ENCODE results near the gene FYN. TPM values are rescaled to one million over a fixed set of nuclear protein-coding genes. Genes with fewer than 3 reads are reported as not detected.

FYN gene
- total RNA-seq, 2 donors from 2014 or later: 273 to 443 TPM

DNA sequence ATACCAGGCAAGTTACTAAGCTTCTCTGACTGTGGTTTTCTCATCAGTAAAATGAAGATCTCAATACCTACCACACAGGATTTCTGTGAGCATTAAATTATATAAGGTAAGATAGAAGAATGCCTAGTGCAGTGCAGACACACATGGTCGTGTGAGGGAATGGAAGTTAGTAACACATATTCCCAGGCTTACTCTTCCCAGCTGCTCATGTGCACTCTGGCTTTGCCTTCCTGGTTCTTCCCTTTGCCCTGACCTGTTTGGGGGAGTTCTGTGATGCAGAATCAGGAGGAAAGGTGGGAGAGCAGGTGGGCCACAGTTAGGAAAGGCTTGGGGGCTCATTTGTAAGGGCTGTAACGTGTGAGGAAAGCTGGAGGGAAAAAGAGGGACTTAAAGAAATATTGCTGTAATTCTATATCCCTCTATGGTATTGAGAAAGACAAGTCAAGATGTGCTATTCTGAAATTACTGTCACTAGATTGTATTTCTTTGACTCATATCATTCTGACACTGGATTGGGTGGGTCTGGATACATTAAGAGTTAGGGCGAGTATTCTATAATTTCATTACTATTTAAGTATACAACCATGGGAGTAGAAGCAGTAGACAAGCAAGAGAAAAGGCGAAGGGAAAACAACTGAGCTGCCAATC lies 47.7 kb downstream of the FYN start:
- no peaks in the 10 kb centered on the region for H3K27me3 Mint-ChIP-seq
- peaks cover 69 to 80% of the 10 kb centered on the region in 2 donors for H3K4me1 Mint-ChIP-seq (ENCODE audit: low read depth in 2 of 2)
- H3K27ac Mint-ChIP-seq: peak overlapping the region; percentile 74 to 81
- H3K36me3 Mint-ChIP-seq: peaks cover 6% of the 10 kb centered on the region
- H3K9me3 Mint-ChIP-seq: no peaks in the 10 kb centered on the region
- ATAC-seq (no peak), DNase-seq (ENCODE audit: low spot score) (no peak)
- H3K4me3 Mint-ChIP-seq: peak overlapping the region; percentile 71

DNA sequence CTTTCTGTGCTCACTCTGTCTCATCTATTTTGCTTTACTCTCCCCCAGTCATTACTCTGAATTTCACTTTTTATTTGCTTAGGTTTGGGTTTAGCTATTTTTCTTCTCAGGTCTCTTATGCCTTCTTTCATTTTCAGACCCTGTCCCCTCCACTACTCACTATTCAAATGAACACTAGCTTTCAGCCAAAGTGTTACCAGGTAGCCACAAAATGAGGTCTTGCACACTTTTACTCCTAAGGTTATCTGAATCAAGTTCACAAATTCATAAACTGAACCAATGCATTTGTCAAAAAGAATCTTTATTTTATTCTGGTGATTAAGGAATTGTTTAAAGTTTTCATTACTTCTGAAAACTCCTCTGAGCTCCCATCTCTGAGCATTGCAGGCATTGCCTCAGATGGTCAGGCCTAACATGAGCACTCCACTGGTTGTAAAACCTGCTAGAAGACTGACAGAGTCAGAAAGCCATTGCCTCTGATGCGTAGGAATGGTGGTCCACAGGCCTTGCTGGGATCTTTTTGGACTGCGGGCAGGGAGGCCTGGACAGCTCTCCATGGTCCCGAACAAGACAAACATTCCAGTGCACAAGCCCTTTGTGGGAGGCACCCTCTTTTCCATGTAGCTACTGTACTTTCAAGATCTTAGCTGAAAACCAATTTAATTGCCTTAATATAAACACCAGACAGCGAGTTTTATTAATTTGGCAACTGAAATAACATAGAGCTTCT lies 48.5 kb downstream of the FYN start:
- H3K4me1 Mint-ChIP-seq (ENCODE audit: low read depth in 2 of 2): peaks cover 62 to 73% of the 10 kb centered on the region in 2 donors
- peak; percentile 78 to 82 for ATAC-seq
- H3K27me3 Mint-ChIP-seq: no peaks in the 10 kb centered on the region
- no peaks in the 10 kb centered on the region for H3K9me3 Mint-ChIP-seq
- H3K27ac Mint-ChIP-seq: peak overlapping the region; percentile 74 to 81
- H3K4me3 Mint-ChIP-seq: peak overlapping the region; percentile 71
- DNase-seq (ENCODE audit: low spot score): no peak
- no peaks in the 10 kb centered on the region for H3K36me3 Mint-ChIP-seq

DNA sequence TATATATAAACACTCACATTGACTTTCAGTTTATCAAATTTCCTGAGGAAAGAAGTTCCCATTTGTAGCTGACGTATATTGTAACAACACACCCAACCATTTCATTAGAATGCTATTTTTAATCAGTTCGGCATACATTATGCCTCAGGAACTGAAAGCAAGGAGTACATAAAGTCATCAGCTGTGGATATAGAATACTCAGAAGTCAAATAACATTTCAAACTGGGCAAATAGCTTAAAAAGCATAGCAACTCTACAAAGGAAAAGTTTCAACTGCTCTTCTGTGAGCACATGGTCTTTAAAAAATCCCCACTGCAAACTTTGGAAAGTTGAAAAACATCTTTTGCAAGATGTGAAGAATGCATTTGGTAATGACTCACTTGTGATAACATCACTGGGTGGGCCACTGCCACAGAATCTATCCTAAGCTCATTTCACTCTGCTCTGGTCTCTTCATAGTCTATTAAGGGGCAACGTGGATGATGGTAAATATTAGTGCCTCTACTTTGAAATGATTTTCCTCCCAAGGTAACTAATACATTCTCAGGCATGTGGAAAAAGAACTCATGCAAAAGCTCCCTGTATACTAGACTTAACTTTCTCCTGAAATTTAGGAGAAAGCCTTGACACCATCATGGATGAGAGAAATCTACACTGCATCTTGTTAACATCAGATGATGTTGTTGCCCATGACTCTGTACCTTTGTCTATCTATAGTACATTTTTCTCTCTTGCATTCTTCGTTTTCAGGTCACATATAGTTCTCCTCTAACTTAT lies 49.2 kb downstream of the FYN start:
- DNase-seq (ENCODE audit: low spot score) (no peak), ATAC-seq (peak; percentile 84 to 87)
- Mint-ChIP-seq H3K9me3 (no peaks in the 10 kb centered on the region), H3K27ac (peak overlapping the region; percentile 74 to 81), H3K27me3 (no peaks in the 10 kb centered on the region), H3K4me3 (peak overlapping the region; percentile 71), H3K36me3 (no peaks in the 10 kb centered on the region), H3K4me1 (ENCODE audit: low read depth in 2 of 2) (peaks cover 62 to 74% of the 10 kb centered on the region in 2 donors)

DNA sequence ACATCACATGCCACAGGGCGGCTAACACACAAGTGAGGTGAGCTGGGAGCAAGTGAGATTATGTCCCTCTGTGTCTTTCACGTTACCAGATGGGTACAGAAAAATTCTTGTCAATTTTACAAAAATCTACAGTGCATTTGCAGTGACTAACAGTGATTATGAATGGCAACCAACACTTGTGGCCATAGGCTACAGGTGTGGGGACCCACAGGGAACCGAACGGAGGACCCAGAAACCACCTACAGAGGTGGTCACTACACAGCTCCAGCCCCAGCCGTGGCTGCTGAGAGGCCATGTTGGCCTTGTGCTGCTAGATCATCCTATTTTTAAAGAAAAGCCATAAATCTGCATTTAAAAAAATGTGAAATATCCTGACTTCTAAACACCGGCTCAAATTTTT lies 50.2 kb downstream of the FYN start:
- Mint-ChIP-seq H3K9me3 (no peaks in the 10 kb centered on the region), H3K27ac (peak overlapping the region; percentile 74 to 81), H3K36me3 (no peaks in the 10 kb centered on the region), H3K27me3 (no peaks in the 10 kb centered on the region), H3K4me3 (peak overlapping the region; percentile 71), H3K4me1 (ENCODE audit: low read depth in 2 of 2) (peaks cover 69 to 77% of the 10 kb centered on the region in 2 donors)
- ATAC-seq (peak in 1 of 2 donors; percentile 26), DNase-seq (ENCODE audit: low spot score) (no peak)

DNA sequence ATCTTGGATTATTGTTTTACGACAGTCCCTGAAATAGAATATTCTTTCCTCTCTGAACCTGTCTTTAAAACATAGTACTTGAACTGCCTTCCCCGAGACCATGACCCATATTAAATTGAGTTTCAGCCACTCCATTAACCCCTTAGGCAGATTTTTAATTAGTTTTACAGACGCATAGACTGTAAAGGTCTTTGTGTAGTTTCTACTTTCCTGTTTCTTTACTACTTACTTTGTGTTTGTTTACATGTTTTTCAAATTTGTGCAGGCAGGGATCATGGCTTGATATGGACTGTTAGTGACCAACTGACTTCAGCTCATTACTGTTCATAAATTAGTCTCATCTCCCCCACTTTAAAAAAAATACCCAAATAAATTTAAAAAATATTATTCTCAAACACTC lies 53.8 kb downstream of the FYN start:
- H3K4me1 Mint-ChIP-seq (ENCODE audit: low read depth in 2 of 2): peaks cover 55 to 60% of the 10 kb centered on the region in 2 donors
- DNase-seq (ENCODE audit: low spot score): no peak
- no peaks in the 10 kb centered on the region for H3K9me3 Mint-ChIP-seq
- H3K27ac Mint-ChIP-seq: peak overlapping the region; percentile 4 to 76
- no peaks in the 10 kb centered on the region for H3K27me3 Mint-ChIP-seq
- no peak for ATAC-seq
- peak overlapping the region; percentile 50 for H3K4me3 Mint-ChIP-seq
- H3K36me3 Mint-ChIP-seq: no peaks in the 10 kb centered on the region

DNA sequence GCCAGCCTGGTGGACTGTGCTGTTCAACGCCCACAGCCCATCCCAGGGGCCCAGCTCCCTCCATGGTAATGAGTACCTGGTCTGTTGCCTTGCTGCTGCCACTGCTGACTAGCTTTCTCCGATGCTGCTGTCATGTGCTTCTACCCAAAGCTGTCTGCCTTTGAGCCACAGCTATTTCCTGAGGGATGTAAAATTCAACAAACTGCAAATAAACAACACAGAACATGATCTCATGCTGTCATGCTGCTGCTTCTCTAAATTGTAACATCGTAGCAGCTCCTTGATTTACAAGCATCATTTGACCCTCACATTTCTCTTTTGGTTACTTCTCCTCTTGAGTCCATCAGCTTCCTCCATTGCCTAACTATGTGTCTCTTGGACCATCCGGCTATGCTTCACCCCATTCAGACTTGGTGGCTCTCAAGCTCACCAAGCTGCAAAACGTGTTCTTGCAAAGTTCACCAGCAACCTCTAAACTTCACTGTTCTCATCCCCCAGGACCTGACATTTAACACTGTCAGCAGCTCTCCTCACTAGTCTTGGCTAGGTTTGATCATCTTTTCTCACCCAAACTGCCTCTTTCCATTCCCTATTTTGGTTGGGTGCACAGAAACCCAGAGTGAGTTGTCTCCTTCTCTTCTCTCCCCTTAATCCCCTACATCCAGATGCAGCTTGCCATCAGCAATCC lies 54.6 kb downstream of the FYN start:
- no peaks in the 10 kb centered on the region for H3K9me3 Mint-ChIP-seq
- peak overlapping the region; percentile 4 to 76 for H3K27ac Mint-ChIP-seq
- ATAC-seq (peak in 1 of 2 donors; percentile 62), DNase-seq (ENCODE audit: low spot score) (no peak)
- H3K27me3 Mint-ChIP-seq: no peaks in the 10 kb centered on the region
- H3K4me1 Mint-ChIP-seq (ENCODE audit: low read depth in 2 of 2): peaks cover 53 to 57% of the 10 kb centered on the region in 2 donors
- H3K4me3 Mint-ChIP-seq: peak overlapping the region; percentile 50
- H3K36me3 Mint-ChIP-seq: peaks cover 4% of the 10 kb centered on the region

DNA sequence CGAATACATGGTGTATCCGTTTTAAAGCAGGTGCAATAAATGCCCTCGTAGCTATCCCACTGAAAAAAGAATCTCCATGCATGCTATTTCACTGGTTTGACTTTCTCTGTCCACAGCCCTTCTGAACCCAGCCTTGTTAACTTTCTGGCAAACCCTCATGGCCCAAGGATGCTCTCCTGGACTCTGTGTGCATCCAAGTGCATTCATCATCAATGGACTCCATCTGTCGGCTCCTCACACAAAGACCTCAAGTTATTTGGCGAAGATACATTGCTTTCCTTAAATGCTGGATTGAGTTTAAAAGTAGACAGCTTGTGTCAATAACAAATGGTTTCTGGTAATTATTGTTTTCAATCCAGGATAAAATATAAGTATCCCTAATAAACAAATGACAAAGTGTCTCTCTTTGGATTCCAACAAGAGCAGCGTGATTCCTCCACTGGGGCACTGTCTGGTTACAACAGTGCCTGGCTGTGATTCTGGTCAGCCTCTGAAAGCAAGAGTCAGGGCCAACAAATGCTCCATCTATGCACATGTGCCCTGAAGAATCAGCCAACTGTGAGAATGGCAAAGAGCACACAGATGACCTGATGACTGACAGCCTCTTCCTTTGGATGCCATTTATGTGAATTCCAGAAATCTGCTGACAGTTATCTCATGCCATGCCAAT lies 55.7 kb downstream of the FYN start:
- Mint-ChIP-seq H3K27me3 (no peaks in the 10 kb centered on the region), H3K4me1 (ENCODE audit: low read depth in 2 of 2) (peaks cover 52 to 56% of the 10 kb centered on the region in 2 donors), H3K27ac (peak overlapping the region in 1 of 2 donors; percentile 66), H3K4me3 (no peak overlapping the region), H3K36me3 (peaks cover 12% of the 10 kb centered on the region), H3K9me3 (no peaks in the 10 kb centered on the region)
- DNase-seq (ENCODE audit: low spot score) (no peak), ATAC-seq (no peak)

DNA sequence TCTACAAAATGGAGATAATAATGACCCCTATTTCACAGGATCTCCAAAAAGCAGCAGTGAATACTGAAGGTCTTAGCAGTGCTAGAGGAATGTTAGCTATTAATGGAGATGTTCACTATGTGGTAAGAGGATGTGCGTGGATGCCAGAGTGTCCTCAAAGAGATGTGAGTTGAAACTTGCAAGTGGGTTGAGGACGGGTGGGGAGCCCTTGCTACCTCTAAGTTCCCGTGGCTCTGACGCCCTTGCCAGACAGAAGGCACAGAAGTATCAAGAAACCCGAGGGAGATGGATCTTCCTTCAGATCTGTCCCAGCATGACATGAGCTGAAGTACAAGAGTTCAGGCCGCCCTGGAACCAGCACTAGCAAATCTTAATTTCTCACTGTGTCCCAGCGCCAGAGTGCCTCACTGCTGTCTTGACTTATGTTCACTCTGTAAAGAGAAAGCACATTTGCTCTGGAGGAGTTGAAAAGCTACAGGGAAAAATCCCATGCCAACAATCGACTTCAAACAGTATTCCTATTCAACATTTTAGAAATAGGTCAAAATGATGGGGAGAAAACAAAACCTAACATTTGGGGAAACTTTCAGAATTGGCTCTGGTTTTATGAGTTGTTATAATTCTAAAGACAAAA lies 59.5 kb downstream of the FYN start:
- DNase-seq (ENCODE audit: low spot score) (no peak), ATAC-seq (peak in 1 of 2 donors; percentile 55)
- Mint-ChIP-seq H3K36me3 (peaks cover 12% of the 10 kb centered on the region), H3K4me3 (peak overlapping the region; percentile 72), H3K4me1 (ENCODE audit: low read depth in 2 of 2) (peaks cover 58 to 67% of the 10 kb centered on the region in 2 donors), H3K27me3 (no peaks in the 10 kb centered on the region), H3K9me3 (no peaks in the 10 kb centered on the region), H3K27ac (peak overlapping the region; percentile 95 to 97)

DNA sequence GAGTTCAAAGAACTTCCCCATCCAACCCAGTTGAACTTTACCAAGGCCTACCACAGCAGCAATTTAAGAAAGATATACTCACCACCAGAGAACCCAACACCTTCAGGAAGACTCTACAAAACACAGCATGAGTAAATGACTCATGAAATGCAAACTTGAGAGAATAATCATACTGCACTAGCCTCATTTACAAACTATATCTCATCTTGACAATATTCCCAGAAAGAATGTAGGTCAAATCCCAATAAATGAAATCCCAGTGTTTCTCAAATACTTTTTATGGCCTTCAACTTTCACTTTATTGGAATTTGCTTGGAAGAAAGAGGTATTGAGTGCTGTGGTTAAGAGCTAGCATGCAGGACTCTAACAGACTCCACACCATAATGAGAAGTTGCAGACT lies 60.0 kb downstream of the FYN start:
- Mint-ChIP-seq H3K4me1 (ENCODE audit: low read depth in 2 of 2) (peaks cover 56 to 64% of the 10 kb centered on the region in 2 donors), H3K27ac (peak overlapping the region; percentile 95 to 97), H3K4me3 (peak overlapping the region; percentile 72), H3K27me3 (no peaks in the 10 kb centered on the region), H3K9me3 (no peaks in the 10 kb centered on the region), H3K36me3 (peaks cover 12% of the 10 kb centered on the region)
- no peak for DNase-seq (ENCODE audit: low spot score)
- peak; percentile 56 to 86 for ATAC-seq

DNA sequence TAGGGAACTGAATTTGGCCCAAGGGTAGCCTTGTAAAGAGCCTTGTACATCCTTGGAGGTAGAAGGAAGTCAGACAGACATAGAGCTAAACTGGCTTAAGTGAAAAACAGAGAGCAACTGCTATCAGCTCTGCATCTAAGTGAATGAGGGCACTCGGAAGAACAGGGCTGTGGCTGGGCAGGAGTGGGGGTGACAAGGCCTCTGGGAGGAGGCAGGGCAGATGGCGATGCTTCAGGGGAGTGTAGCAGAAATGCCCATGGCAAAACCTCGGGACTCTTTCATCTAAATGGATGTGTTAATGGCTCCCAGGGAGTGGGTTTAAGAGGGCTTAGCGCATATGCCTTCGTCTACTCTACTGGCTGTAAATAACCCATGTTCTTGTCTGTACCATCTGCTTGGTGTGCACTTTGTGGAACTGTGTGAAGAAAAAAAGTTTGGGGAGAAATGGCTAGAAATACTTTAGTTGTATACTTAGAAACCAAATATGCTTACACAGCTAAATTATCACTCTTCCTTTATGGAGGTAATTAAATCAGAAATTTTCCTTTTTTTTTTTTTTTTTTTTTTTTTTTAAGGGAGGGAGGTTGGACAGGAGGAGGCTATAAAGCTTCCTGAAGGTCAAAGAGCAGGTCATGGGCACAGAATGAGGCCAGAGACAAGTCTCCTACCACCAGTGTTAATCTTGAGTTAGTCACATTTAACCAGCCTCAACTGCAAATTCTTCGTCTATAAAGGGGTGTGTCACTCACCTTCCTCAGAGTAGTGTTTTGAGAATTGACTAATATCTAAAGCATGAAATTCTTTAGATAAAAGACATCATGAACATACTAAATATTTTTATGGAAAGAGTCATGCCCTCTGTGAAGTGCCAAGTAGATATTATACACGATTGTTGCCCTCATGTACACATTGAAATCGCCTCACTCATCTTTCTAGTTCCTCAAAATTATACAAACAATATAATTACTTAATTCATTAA lies 60.9 kb downstream of the FYN start:
- Mint-ChIP-seq H3K36me3 (peaks cover 12% of the 10 kb centered on the region), H3K4me1 (ENCODE audit: low read depth in 2 of 2) (peaks cover 53 to 65% of the 10 kb centered on the region in 2 donors), H3K27ac (peak overlapping the region; percentile 95 to 97), H3K27me3 (no peaks in the 10 kb centered on the region), H3K9me3 (no peaks in the 10 kb centered on the region), H3K4me3 (peak overlapping the region; percentile 69)
- ATAC-seq: no peak
- DNase-seq (ENCODE audit: low spot score): no peak

DNA sequence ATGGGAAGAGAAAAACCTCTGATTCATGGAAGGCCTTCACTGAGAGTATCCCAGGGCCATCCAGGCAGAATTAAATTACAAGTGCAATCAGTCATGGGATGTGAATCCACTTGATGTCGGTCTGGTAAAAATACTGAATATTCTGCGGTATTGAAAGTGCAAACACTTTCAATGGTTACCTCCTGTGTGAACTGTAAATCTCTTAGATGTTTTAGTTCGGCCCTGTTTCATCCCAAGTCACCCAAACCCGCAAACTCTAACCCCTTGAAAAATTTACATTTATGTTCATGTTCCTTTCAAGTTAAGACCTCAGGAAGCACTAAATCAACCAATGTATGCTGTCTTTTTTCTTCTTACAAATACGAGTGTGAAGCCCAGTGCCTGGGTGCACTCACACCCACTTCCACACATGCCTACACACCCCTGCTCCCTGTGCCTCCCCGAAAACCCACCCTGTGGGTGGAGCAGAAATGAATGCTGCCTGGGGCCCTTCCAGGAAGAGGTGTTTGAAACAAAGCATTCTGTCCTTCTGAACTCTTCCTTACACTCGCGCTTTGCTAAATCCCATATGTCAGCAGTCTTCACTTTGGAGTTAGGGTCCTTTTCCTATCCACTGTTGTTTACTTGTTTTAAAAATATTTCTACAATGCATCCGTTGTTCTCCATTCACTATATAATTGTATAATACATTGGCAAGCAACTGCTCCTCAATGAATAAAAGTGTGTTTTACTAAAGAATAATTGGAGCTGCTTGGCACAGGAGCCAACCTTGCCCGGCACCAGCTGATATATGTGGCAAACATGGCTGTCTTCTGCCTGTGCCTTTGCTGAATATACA lies 62.7 kb downstream of the FYN start:
- peaks cover 64 to 73% of the 10 kb centered on the region in 2 donors for H3K4me1 Mint-ChIP-seq (ENCODE audit: low read depth in 2 of 2)
- ATAC-seq (peak; percentile 17 to 46), DNase-seq (ENCODE audit: low spot score) (no peak)
- peak overlapping the region; percentile 95 to 97 for H3K27ac Mint-ChIP-seq
- H3K9me3 Mint-ChIP-seq: no peaks in the 10 kb centered on the region
- H3K4me3 Mint-ChIP-seq: peak overlapping the region; percentile 69
- H3K27me3 Mint-ChIP-seq: no peaks in the 10 kb centered on the region
- H3K36me3 Mint-ChIP-seq: peaks cover 12% of the 10 kb centered on the region
